Colonic mucosa (tissue), 4 donors: Measurements from ENCODE around the gene MADD. TPM values are rescaled to one million over a fixed set of nuclear protein-coding genes. Genes with fewer than 3 reads are reported as not detected.

Experiments used
- DNase-seq: peaks from one replicate; pipeline ENCODE4 v3.0.0-alpha.2; 2020
- H3K27ac ChIP-seq: fragments of 200-600 bp; one replicate; pipeline ENCODE4 v1.8.0; 2021
- H3K27me3 ChIP-seq: fragments of 200-600 bp; one replicate; pipeline ENCODE4 v1.8.0; 2021
- H3K36me3 ChIP-seq: fragments of 200-600 bp; one replicate; pipeline ENCODE4 v1.8.0; 2021
- H3K4me1 ChIP-seq: fragments of 200-600 bp; one replicate; pipeline ENCODE4 v1.8.0; 2021; ENCODE audit warnings: mild to moderate bottlenecking
- H3K4me3 ChIP-seq: fragments of 200-600 bp; one replicate; pipeline ENCODE4 v1.8.0; 2021
- H3K9ac ChIP-seq, 2 donors: one replicate each; pipeline ENCODE4 v1.7.0; 2013; ENCODE audit warnings: control low read depth in 2 of 2, low read depth in 2 of 2, low read length in 2 of 2
- H3K9me3 ChIP-seq: fragments of 200-600 bp; one replicate; pipeline ENCODE4 v1.8.0; 2021
- intact Hi-C: fragments of 100-400 bp; cut with DNase I; formaldehyde crosslinking; loops from one replicate; pipeline ENCODE4 v1.14.1; 2022
- total RNA-seq, 2 donors: library from RNA; stranded (reverse); fragmentation: NEBNext Ultra II Directional in 1 of 2; extraction: Animal tissue kit (Norgen Biotek cat#: 25700) in 1 of 2; gene quantifications; one replicate each; pipeline ENCODE4 v1.2.1, GENCODE V29; 2021
- TF ChIP-seq, protein P1 (sequence below): fragments of 200-600 bp; IDR thresholded peaks from one replicate; pipeline ENCODE4 v1.8.0; 2022; ENCODE audit warnings: antibody characterized with exemption, mild to moderate bottlenecking
- donor health status: healthy.
- donor health status: DM: no; HTN: no; CAD: no.
- donor health status: DM: no; HTN: no; CAD: no.

The MADD gene
- total RNA-seq, 2 donors from 2014 or later: 35.5 to 45.9 TPM

- Histone ChIP-seq H3K4me3 (peak within 1 kb of the TSS; percentile 19), H3K9me3 (no peaks in the 10 kb centered on the region), H3K9ac (peak within 1 kb of the TSS; percentile 64 to 70), H3K27me3 (no peaks in the 10 kb centered on the region), H3K4me1 (peaks cover 10% of the 10 kb centered on the region), H3K36me3 (no peaks in the 10 kb centered on the region), H3K27ac (peak within 1 kb of the TSS; percentile 48)
- intact Hi-C loops: no loop called here
- TF ChIP-seq, protein P1, sequence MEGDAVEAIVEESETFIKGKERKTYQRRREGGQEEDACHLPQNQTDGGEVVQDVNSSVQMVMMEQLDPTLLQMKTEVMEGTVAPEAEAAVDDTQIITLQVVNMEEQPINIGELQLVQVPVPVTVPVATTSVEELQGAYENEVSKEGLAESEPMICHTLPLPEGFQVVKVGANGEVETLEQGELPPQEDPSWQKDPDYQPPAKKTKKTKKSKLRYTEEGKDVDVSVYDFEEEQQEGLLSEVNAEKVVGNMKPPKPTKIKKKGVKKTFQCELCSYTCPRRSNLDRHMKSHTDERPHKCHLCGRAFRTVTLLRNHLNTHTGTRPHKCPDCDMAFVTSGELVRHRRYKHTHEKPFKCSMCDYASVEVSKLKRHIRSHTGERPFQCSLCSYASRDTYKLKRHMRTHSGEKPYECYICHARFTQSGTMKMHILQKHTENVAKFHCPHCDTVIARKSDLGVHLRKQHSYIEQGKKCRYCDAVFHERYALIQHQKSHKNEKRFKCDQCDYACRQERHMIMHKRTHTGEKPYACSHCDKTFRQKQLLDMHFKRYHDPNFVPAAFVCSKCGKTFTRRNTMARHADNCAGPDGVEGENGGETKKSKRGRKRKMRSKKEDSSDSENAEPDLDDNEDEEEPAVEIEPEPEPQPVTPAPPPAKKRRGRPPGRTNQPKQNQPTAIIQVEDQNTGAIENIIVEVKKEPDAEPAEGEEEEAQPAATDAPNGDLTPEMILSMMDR: no peak
- DNase-seq: peak; percentile 82
Measured at GRCh38 chr11:47257517-47258316, 12.2 kb upstream of the MADD start, which contains the start of gene NR1H3. Gene NR1H3, plus strand, starts transcription at chr11:47257996. Its CDS starts 1,221 bp downstream, at chr11:47259217.

DNA sequence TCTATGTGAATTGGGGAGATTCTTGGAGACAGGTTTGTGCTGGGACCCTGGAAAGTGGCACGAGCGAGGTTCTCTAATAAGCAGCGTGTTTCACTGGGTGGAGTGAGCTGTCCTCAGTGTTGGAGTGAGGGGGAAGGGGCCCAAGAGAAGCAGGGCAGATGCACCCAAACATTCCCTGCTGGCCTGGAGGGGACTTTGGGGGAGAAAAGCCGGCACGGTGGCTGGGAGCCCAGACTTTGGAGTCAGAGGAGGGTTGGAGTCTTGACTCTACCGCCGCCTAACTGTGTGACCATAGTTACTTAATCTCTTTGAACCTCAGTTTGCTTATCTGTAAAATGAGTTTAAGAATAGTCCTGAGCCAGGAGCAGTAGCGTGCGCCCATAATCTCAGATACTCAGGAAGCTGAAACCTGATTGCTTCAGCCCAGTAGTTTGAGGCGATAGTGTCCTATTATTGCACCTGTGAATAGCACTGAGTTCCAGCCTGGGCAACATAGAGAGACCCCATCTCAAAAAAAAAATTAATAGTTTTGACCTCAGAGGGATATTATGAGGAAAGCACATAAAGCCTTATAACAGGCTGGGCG lies 11.5 kb upstream of the MADD start:
- H3K9ac ChIP-seq: peak overlapping the region; percentile 64 to 70

DNA sequence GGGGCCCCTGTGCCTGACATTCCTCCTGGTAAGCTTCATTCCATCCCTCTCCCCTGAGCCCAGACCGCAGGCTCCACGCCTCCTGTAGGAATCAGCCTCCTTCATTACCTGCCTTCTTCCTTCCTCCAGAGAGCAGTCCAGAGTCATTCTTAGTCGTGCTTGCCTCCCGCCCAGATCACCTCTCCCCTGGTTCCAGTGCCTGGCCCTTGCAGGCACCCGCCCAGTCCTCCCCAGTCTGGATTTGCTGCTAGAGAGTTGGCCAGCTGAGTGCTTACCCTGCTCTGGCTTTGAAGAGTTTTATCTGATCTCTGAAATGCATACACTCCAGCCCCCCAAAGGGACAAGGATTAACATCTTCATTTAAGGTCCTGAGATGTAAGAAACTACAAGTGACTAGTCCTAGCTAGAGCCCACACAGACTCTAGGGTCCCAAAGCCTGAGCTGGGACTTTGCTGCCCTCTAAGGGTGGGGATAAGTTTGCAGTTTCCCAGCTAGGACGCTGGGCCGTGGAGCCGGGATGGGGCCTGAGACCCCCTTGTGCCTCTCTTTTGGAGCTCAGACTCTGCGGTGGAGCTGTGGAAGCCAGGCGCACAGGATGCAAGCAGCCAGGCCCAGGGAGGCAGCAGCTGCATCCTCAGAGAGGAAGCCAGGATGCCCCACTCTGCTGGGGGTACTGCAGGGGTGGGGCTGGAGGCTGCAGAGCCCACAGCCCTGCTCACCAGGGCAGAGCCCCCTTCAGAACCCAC lies 10.5 kb upstream of the MADD start:
- Histone ChIP-seq H3K4me3 (no peak overlapping the region), H3K27me3 (no peaks in the 10 kb centered on the region), H3K36me3 (no peaks in the 10 kb centered on the region), H3K9ac (peak overlapping the region in 1 of 2 donors; percentile 46), H3K27ac (peak overlapping the region; percentile 48), H3K9me3 (no peaks in the 10 kb centered on the region), H3K4me1 (peaks cover 10% of the 10 kb centered on the region)
- DNase-seq: peak; percentile 69
- TF ChIP-seq, protein P1: peak; percentile 64
- intact Hi-C loops: no loop called here

More for the DNA sequence above, 11.5 kb upstream of the MADD start:
- peak overlapping the region; percentile 45 for H3K27ac ChIP-seq
- TF ChIP-seq, protein P1: no peak
- intact Hi-C loops: no loop called here
- peaks cover 10% of the 10 kb centered on the region for H3K4me1 ChIP-seq
- H3K27me3 ChIP-seq: no peaks in the 10 kb centered on the region
- no peak for DNase-seq
- no peaks in the 10 kb centered on the region for H3K36me3 ChIP-seq
- H3K4me3 ChIP-seq: peak overlapping the region; percentile 19
- no peaks in the 10 kb centered on the region for H3K9me3 ChIP-seq

- no peaks in the 10 kb centered on the region for H3K27me3 ChIP-seq
- TF ChIP-seq, protein P1: no peak
- H3K9ac ChIP-seq: no peak overlapping the region
- DNase-seq: no peak
- no peak overlapping the region for H3K4me3 ChIP-seq
- no peaks in the 10 kb centered on the region for H3K36me3 ChIP-seq
- intact Hi-C loops: loop anchor here (2.0 kb wide), 1 partner anchor 80 kb away; no protein-coding TSS in a partner anchor
- H3K4me1 ChIP-seq: peaks cover 10% of the 10 kb centered on the region
- no peak overlapping the region for H3K27ac ChIP-seq
- no peaks in the 10 kb centered on the region for H3K9me3 ChIP-seq
Measured at GRCh38 chr11:47260366-47260765, 9.6 kb upstream of the MADD start.

DNA sequence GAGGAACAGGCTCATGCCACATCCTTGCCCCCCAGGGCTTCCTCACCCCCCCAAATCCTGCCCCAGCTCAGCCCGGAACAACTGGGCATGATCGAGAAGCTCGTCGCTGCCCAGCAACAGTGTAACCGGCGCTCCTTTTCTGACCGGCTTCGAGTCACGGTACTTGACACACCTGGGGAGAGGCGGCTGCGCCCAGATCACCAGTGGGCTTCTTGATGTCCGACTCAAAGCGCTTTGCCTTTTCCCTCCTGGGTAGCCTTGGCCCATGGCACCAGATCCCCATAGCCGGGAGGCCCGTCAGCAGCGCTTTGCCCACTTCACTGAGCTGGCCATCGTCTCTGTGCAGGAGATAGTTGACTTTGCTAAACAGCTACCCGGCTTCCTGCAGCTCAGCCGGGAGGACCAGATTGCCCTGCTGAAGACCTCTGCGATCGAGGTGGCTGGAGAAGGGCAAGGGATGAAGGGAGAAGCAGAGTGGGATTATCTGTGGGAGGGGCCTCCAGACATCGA lies 8.6 kb upstream of the MADD start:
- H3K36me3 ChIP-seq: no peaks in the 10 kb centered on the region
- TF ChIP-seq, protein P1: no peak
- H3K27ac ChIP-seq: no peak overlapping the region
- no peaks in the 10 kb centered on the region for H3K9me3 ChIP-seq
- no peak overlapping the region for H3K4me3 ChIP-seq
- DNase-seq: no peak
- peaks cover 10% of the 10 kb centered on the region for H3K4me1 ChIP-seq
- intact Hi-C loops: loop anchor here (2.0 kb wide), 1 partner anchor 81 kb away; no protein-coding TSS in a partner anchor
- H3K27me3 ChIP-seq: no peaks in the 10 kb centered on the region
- no peak overlapping the region for H3K9ac ChIP-seq
